Smooth muscle cell of the umbilical artery (primary cell): ENCODE results near the gene YWHAH. TPM values are rescaled to one million over a fixed set of nuclear protein-coding genes. Genes with fewer than 3 reads are reported as not detected.

Source experiments
- total RNA-seq: library from RNA; depleted of rRNA; stranded (reverse); fragments of >200 nt; gene quantifications from 2 replicates; pipeline ENCODE4 v1.2.3, GENCODE V29; 2014

Gene YWHAH
- 49.9 and 98.7 TPM in 2 replicates for total RNA-seq

DNA sequence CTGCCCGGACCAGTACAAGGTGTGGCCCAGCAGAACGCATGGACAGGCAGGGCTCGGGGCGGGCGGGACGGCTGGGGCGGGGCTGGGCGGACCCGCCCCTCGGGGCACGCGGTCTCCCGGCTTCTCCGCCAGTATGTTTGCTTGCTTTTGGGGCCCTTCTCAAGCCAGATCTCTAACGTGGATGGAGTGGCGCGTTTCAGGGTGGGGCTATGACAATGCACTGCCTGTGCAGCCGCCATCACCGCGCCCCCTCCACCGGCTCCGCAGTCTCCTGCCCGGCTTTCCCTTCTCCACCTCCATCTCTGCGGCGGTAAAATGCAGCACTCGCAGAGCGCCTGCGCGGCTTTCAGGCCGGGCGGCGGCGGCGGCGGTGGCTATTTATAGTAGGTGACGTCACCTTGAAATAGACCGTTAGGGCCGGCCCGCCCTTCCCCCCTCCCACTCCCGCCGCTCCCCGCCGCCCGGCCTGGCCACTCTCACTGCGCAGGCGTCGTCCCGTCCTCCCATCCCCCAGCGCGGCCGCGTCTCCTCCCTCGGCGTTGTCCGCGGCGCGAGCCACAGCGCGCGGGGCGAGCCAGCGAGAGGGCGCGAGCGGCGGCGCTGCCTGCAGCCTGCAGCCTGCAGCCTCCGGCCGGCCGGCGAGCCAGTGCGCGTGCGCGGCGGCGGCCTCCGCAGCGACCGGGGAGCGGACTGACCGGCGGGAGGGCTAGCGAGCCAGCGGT is at the start of gene YWHAH:
Gene YWHAH, plus strand, starts transcription at position 558 of the 722 bp plus-strand sequence. CDS start 199 bp downstream, outside the sequence.

Other genes starting within 250 kb of the YWHAH start
- gene PRR14L, start 194.4 kb upstream of the YWHAH start, total RNA-seq, result 18.1 and 33.3 TPM in 2 replicates
- 11.6 and 17.0 TPM in 2 replicates for gene DEPDC5, start 190.5 kb upstream of the YWHAH start, total RNA-seq
- gene SLC5A1, start 98.7 kb downstream of the YWHAH start, total RNA-seq, result not detected in 2 replicates
- not detected in 2 replicates for gene C22orf42, start 214.8 kb downstream of the YWHAH start, total RNA-seq